DOHH2 (cell line): ENCODE results near the gene CPNE6.

Source experiments
- EZH2phosphoT487 ChIP-seq: fragments of 200-600 bp; sonication (generic); IDR thresholded peaks from 2 replicates; pipeline ENCODE4 v1.6.1; 2017; ENCODE audit warnings: borderline replicate concordance, mild to moderate bottlenecking, antibody characterized with exemption, low read length, moderate library complexity, mixed read lengths
- TF ChIP-seq, protein P1 (sequence below): fragments of 200-600 bp; sonication (generic); IDR thresholded peaks from one replicate; pipeline ENCODE4 v1.5.1; 2014; ENCODE audit warnings: antibody characterized with exemption, mild to moderate bottlenecking, low read depth, low read length; ENCODE audit not compliant: poor library complexity, severe bottlenecking

DNA sequence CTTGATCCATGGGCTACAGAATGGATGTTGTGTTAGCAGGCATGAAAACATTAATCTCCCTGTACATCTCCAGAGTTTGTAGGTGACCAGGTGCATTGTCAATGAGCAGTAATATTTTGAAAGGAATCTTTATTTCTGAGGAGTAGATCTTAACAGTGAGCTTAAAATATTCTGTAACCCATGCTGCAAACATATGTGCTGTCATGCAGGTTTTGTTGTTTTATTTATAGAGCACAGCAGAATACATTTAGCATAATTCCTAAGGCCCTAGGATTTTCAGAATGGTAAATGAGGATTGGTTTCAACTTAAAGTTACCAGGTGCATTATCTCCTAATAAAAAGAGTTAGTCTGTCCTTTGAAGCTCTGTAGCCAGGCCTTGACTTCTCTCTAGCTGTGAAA lies 55.6 kb downstream of the CPNE6 start:
- TF ChIP-seq, protein P1, sequence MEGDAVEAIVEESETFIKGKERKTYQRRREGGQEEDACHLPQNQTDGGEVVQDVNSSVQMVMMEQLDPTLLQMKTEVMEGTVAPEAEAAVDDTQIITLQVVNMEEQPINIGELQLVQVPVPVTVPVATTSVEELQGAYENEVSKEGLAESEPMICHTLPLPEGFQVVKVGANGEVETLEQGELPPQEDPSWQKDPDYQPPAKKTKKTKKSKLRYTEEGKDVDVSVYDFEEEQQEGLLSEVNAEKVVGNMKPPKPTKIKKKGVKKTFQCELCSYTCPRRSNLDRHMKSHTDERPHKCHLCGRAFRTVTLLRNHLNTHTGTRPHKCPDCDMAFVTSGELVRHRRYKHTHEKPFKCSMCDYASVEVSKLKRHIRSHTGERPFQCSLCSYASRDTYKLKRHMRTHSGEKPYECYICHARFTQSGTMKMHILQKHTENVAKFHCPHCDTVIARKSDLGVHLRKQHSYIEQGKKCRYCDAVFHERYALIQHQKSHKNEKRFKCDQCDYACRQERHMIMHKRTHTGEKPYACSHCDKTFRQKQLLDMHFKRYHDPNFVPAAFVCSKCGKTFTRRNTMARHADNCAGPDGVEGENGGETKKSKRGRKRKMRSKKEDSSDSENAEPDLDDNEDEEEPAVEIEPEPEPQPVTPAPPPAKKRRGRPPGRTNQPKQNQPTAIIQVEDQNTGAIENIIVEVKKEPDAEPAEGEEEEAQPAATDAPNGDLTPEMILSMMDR: no peak
- TF ChIP-seq EZH2phosphoT487: no peak
